ENCODE data around the gene DDC.
A peak's percentile ranks its signal among the peaks of the same experiment; 100 is the strongest.

GRCh38 chr7:50595491-50596102 is 30.4 kb upstream of the DDC start:
- no peak for TF ChIP-seq POLR2A (IDR thresholded peaks at IDR 0.05)
- peak in 3 of 4 experiments; percentile 30 to 73 (median 54) for TF ChIP-seq CTCF (IDR thresholded peaks at IDR 0.05)
- TF ChIP-seq POLR2AphosphoS5 (IDR thresholded peaks at IDR 0.05): peak in 2 of 4 donors; percentile 16 to 23

Data from sigmoid colon (tissue), 4 donors.